ENCODE measurements around the gene METTL1.

METTL1 gene

GRCh38 chr12:57754411-57755193, 17.3 kb downstream of the METTL1 start, which contains the start of gene MARCHF9:
Gene MARCHF9 (plus strand): TSS chr12:57755103. CDS start chr12:57755529, 426 bp downstream.
- DNase-seq (ENCODE audit: low read depth in 2 of 2) = peak; percentile 55 to 63

- DNase-seq (ENCODE audit: low read depth in 2 of 2) = no peak
Observed at GRCh38 chr12:57753756-57754337, 18.1 kb downstream of the METTL1 start.

- no peak for DNase-seq (ENCODE audit: low read depth in 2 of 2)
Observed at GRCh38 chr12:57752668-57753000, 19.3 kb downstream of the METTL1 start.

GRCh38 chr12:57751788-57752667, 19.9 kb downstream of the METTL1 start, which contains the start of gene CDK4:
Gene CDK4 (minus strand): TSS chr12:57752310. CDS start chr12:57751717, 593 bp downstream.
- DNase-seq (ENCODE audit: low read depth in 2 of 2) = peak; percentile 94 to 97

GRCh38 chr12:57751432-57751787, 20.5 kb downstream of the METTL1 start:
- DNase-seq (ENCODE audit: low read depth in 2 of 2) = no peak

GRCh38 chr12:57750561-57751431, 21.1 kb downstream of the METTL1 start:
- no peak for DNase-seq (ENCODE audit: low read depth in 2 of 2)

GRCh38 chr12:57749061-57749460, 22.8 kb downstream of the METTL1 start:
- DNase-seq (ENCODE audit: low read depth in 2 of 2) = no peak

GRCh38 chr12:57746025-57746424, 25.9 kb downstream of the METTL1 start:
- no peak for DNase-seq (ENCODE audit: low read depth in 2 of 2)

- no peak for DNase-seq (ENCODE audit: low read depth in 2 of 2)
Observed at GRCh38 chr12:57745485-57745881, 26.4 kb downstream of the METTL1 start.

GRCh38 chr12:57744777-57745484, 27.0 kb downstream of the METTL1 start, which contains the start of gene TSPAN31:
Gene TSPAN31 (plus strand): TSS chr12:57745039. CDS start chr12:57745155, 116 bp downstream.
- DNase-seq (ENCODE audit: low read depth in 2 of 2) = peak; percentile 82

GRCh38 chr12:57744194-57744776, 27.6 kb downstream of the METTL1 start:
- DNase-seq (ENCODE audit: low read depth in 2 of 2) = peak in 1 of 2 donors; percentile 39

- DNase-seq (ENCODE audit: low read depth in 2 of 2) = no peak
Observed at GRCh38 chr12:57743769-57744168, 28.1 kb downstream of the METTL1 start.

GRCh38 chr12:57741844-57742738, 29.8 kb downstream of the METTL1 start:
- peak; percentile 51 to 62 for DNase-seq (ENCODE audit: low read depth in 2 of 2)

GRCh38 chr12:57741413-57741789, 30.5 kb downstream of the METTL1 start:
- DNase-seq (ENCODE audit: low read depth in 2 of 2) = no peak

GRCh38 chr12:57740656-57741412, 31.1 kb downstream of the METTL1 start:
- peak; percentile 45 to 55 for DNase-seq (ENCODE audit: low read depth in 2 of 2)

GRCh38 chr12:57739914-57740538, 31.9 kb downstream of the METTL1 start:
- no peak for DNase-seq (ENCODE audit: low read depth in 2 of 2)

GRCh38 chr12:57739387-57739786, 32.5 kb downstream of the METTL1 start:
- DNase-seq (ENCODE audit: low read depth in 2 of 2) = no peak

GRCh38 chr12:57738661-57739237, 33.2 kb downstream of the METTL1 start, which contains the start of gene AGAP2:
Gene AGAP2 (minus strand): TSS chr12:57738742. CDS start chr12:57738246, 496 bp downstream.
- DNase-seq (ENCODE audit: low read depth in 2 of 2) = no peak

Measured in stimulated activated CD8-positive, alpha-beta memory T cell treated with anti-CD3 and anti-CD28 coated beads, Interleukin-7, amount 100 ng/mL, for 1 hour (primary cell).